Right hindlimb (tissue), 1 donor: ENCODE measurements around the gene MTERF4.

ENCODE experiments used
- DNase-seq: peaks from one replicate; pipeline ENCODE4 v3.0.0-alpha.2; 2018

Gene MTERF4

GRCh38 chr2:241068136-241068941 lies 33.7 kb downstream of the MTERF4 start:
- no peak for DNase-seq

- no peak for DNase-seq
These were observed 34.5 kb downstream of the MTERF4 start for GRCh38 chr2:241067501-241068135.

- peak; percentile 29 for DNase-seq
These were observed 35.2 kb downstream of the MTERF4 start for GRCh38 chr2:241066893-241067341.

GRCh38 chr2:241066171-241066892 lies 35.8 kb downstream of the MTERF4 start:
- no peak for DNase-seq

GRCh38 chr2:241065355-241065803 lies 36.7 kb downstream of the MTERF4 start:
- DNase-seq = no peak

GRCh38 chr2:241064802-241065354 lies 37.2 kb downstream of the MTERF4 start:
- DNase-seq = no peak

- no peak for DNase-seq
These were observed 37.9 kb downstream of the MTERF4 start for GRCh38 chr2:241064008-241064801.

GRCh38 chr2:241063587-241063986 lies 38.5 kb downstream of the MTERF4 start:
- DNase-seq = no peak

GRCh38 chr2:241063093-241063551 lies 39.0 kb downstream of the MTERF4 start:
- no peak for DNase-seq

- DNase-seq = no peak
These were observed 39.5 kb downstream of the MTERF4 start for GRCh38 chr2:241062389-241063092.

GRCh38 chr2:241061275-241061674 lies 40.8 kb downstream of the MTERF4 start:
- no peak for DNase-seq

- DNase-seq = no peak
These were observed 48.4 kb downstream of the MTERF4 start for GRCh38 chr2:241053576-241054251.

GRCh38 chr2:241052677-241053360 lies 49.3 kb downstream of the MTERF4 start:
- DNase-seq = no peak

- no peak for DNase-seq
These were observed 50.3 kb downstream of the MTERF4 start for GRCh38 chr2:241051578-241052487.

- no peak for DNase-seq
These were observed 51.2 kb downstream of the MTERF4 start for GRCh38 chr2:241050624-241051577.

GRCh38 chr2:241049739-241050623 lies 52.1 kb downstream of the MTERF4 start:
- DNase-seq = no peak

GRCh38 chr2:241048949-241049343 lies 53.1 kb downstream of the MTERF4 start:
- no peak for DNase-seq
